Osteoblast (primary cell): Measurements from ENCODE around the gene RTL10. TPM values are rescaled to one million over a fixed set of nuclear protein-coding genes. Genes with fewer than 3 reads are reported as not detected.

Experiments used
- DNase-seq: peaks from one replicate; pipeline ENCODE4 v3.0.0; 2011; ENCODE audit warnings: low spot score, mixed read lengths; ENCODE audit not compliant: insufficient read length; ENCODE audit errors: missing footprints
- H2AFZ ChIP-seq: 2 replicates; pipeline ENCODE4 v1.6.0; 2011; ENCODE audit warnings: mild to moderate bottlenecking, low read length
- H3K27ac ChIP-seq: 2 replicates; pipeline ENCODE4 v1.5.1; 2011; ENCODE audit warnings: mild to moderate bottlenecking, low read depth, low read length, moderate library complexity
- H3K27me3 ChIP-seq: 2 replicates; pipeline ENCODE4 v1.6.0; 2012; ENCODE audit warnings: mild to moderate bottlenecking, control low read depth, inconsistent platforms, low read length, moderate library complexity; ENCODE audit not compliant: insufficient read depth
- H3K36me3 ChIP-seq: 2 replicates; pipeline ENCODE4 v1.5.1; 2011; ENCODE audit warnings: mild to moderate bottlenecking, low read length, control low read depth, moderate library complexity; ENCODE audit not compliant: insufficient read depth
- H3K4me1 ChIP-seq: 2 replicates; pipeline ENCODE4 v1.5.1; 2011; ENCODE audit warnings: mild to moderate bottlenecking, low read length, control low read depth, moderate library complexity; ENCODE audit not compliant: insufficient read depth
- H3K4me2 ChIP-seq: 2 replicates; pipeline ENCODE4 v1.6.0; 2011; ENCODE audit warnings: mild to moderate bottlenecking, low read length; ENCODE audit not compliant: insufficient read depth
- H3K4me3 ChIP-seq: fragments of 200-600 bp; sonication (generic); 3 replicates; pipeline ENCODE4 v1.5.1; 2012; ENCODE audit warnings: mild to moderate bottlenecking, low read length, inconsistent platforms; ENCODE audit not compliant: insufficient read depth
- H3K79me2 ChIP-seq: 2 replicates; pipeline ENCODE4 v1.6.0; 2012; ENCODE audit warnings: mild to moderate bottlenecking, low read length, control low read depth, inconsistent platforms; ENCODE audit not compliant: insufficient read depth
- H3K9me3 ChIP-seq: 2 replicates; pipeline ENCODE4 v1.5.1; 2011; ENCODE audit warnings: low read depth, low read length, control low read depth
- H4K20me1 ChIP-seq: 2 replicates; pipeline ENCODE4 v1.6.0; 2012; ENCODE audit warnings: mild to moderate bottlenecking, low read length, control low read depth; ENCODE audit not compliant: insufficient read depth
- CTCF ChIP-seq: IDR thresholded peaks from 2 replicates; pipeline ENCODE4 v1.5.1; 2011; ENCODE audit warnings: mild to moderate bottlenecking, low read depth, low read length, moderate library complexity; ENCODE audit errors: extremely low read depth
- total RNA-seq: library from RNA; depleted of rRNA; stranded (reverse); fragments of >200 nt; gene quantifications from 2 replicates; pipeline ENCODE4 v1.2.3, GENCODE V29; 2012

RTL10 gene
- total RNA-seq = 10.3 and 11.9 TPM in 2 replicates

- H2AFZ ChIP-seq = peak within 1 kb of the TSS; percentile 92
- H3K27me3 ChIP-seq = no peaks in the 10 kb centered on the region
- peak; percentile 99 for DNase-seq
- H3K79me2 ChIP-seq = peaks cover 64% of the 10 kb centered on the region
- peaks cover 26% of the 10 kb centered on the region for H4K20me1 ChIP-seq
- no peaks in the 10 kb centered on the region for H3K9me3 ChIP-seq
- H3K27ac ChIP-seq = peak within 1 kb of the TSS; percentile 92
- TF ChIP-seq CTCF = no peak
- peak within 1 kb of the TSS; percentile 99 for H3K4me3 ChIP-seq
- H3K36me3 ChIP-seq = peaks cover 25% of the 10 kb centered on the region
- peaks cover 27% of the 10 kb centered on the region for H3K4me1 ChIP-seq
- peak within 1 kb of the TSS; percentile 98 for H3K4me2 ChIP-seq
These were observed at the start of gene RTL10, which contains the start of gene GNB1L for GRCh38 chr22:19854778-19855503. TSS of gene RTL10 (minus strand) at chr22:19854874. CDS start at chr22:19852261, 2,613 bp downstream. TSS of gene GNB1L (minus strand) at chr22:19854874. CDS start at chr22:19821355, 33,519 bp downstream.

GRCh38 chr22:19904174-19904856, 49.6 kb upstream of the RTL10 start:
- Histone ChIP-seq H3K27me3 (no peaks in the 10 kb centered on the region), H4K20me1 (no peaks in the 10 kb centered on the region), H3K79me2 (no peaks in the 10 kb centered on the region), H3K4me1 (no peaks in the 10 kb centered on the region), H3K9me3 (no peaks in the 10 kb centered on the region), H3K27ac (no peak overlapping the region), H3K4me3 (no peak overlapping the region), H2AFZ (no peak overlapping the region), H3K36me3 (peaks cover 5% of the 10 kb centered on the region), H3K4me2 (no peak overlapping the region)
- TF ChIP-seq CTCF = no peak
- peak; percentile 45 for DNase-seq

GRCh38 chr22:19903513-19903912, 48.8 kb upstream of the RTL10 start:
- Histone ChIP-seq H3K4me1 (no peaks in the 10 kb centered on the region), H3K27me3 (no peaks in the 10 kb centered on the region), H3K4me2 (no peak overlapping the region), H3K27ac (no peak overlapping the region), H4K20me1 (no peaks in the 10 kb centered on the region), H3K36me3 (peaks cover 5% of the 10 kb centered on the region), H2AFZ (no peak overlapping the region), H3K79me2 (no peaks in the 10 kb centered on the region), H3K9me3 (no peaks in the 10 kb centered on the region), H3K4me3 (no peak overlapping the region)
- no peak for TF ChIP-seq CTCF
- DNase-seq = peak; percentile 17

- Histone ChIP-seq H3K36me3 (no peaks in the 10 kb centered on the region), H3K9me3 (no peaks in the 10 kb centered on the region), H3K27me3 (no peaks in the 10 kb centered on the region), H3K4me1 (no peaks in the 10 kb centered on the region), H3K4me2 (no peak overlapping the region), H3K27ac (no peak overlapping the region), H4K20me1 (no peaks in the 10 kb centered on the region), H2AFZ (no peak overlapping the region), H3K4me3 (no peak overlapping the region), H3K79me2 (no peaks in the 10 kb centered on the region)
- peak; percentile 60 for DNase-seq
- TF ChIP-seq CTCF = no peak
These were observed 48.4 kb upstream of the RTL10 start for GRCh38 chr22:19903031-19903430.
